NT2/D1 (cell line): ENCODE data around the gene TACC3.

Experiments used
- DNase-seq: peaks from one replicate; pipeline ENCODE4 v3.0.0-alpha.2; 2011; ENCODE audit warnings: low read depth, low spot score
- H3K27me3 ChIP-seq: 2 replicates; pipeline ENCODE4 v1.6.0; 2011; ENCODE audit warnings: mild to moderate bottlenecking; ENCODE audit not compliant: insufficient read length, insufficient read depth
- H3K36me3 ChIP-seq: 2 replicates; pipeline ENCODE4 v1.6.1; 2011; ENCODE audit warnings: mild to moderate bottlenecking, low read length, mixed read lengths; ENCODE audit not compliant: insufficient read depth, insufficient read length
- H3K4me1 ChIP-seq: 2 replicates; pipeline ENCODE4 v1.5.1; 2011; ENCODE audit not compliant: insufficient read depth, insufficient read length
- H3K4me3 ChIP-seq: 2 replicates; pipeline ENCODE4 v1.5.1; 2011; ENCODE audit warnings: low read depth; ENCODE audit not compliant: insufficient read length
- H3K9ac ChIP-seq: 2 replicates; pipeline ENCODE4 v1.6.0; 2011; ENCODE audit warnings: low read depth; ENCODE audit not compliant: insufficient read length
- H3K9me3 ChIP-seq: 2 replicates; pipeline ENCODE4 v1.5.1; 2011; ENCODE audit warnings: mild to moderate bottlenecking, low read length; ENCODE audit not compliant: insufficient read depth
- SUZ12 ChIP-seq: IDR thresholded peaks from 2 replicates; pipeline ENCODE4 v1.6.1; 2011; ENCODE audit not compliant: insufficient read length, insufficient read depth; ENCODE audit errors: extremely low read depth
- YY1 ChIP-seq: IDR thresholded peaks from 2 replicates; pipeline ENCODE4 v1.6.1; 2011; ENCODE audit not compliant: insufficient read length, insufficient read depth
- ZNF274 ChIP-seq: IDR thresholded peaks from 2 replicates; pipeline ENCODE4 v1.6.1; 2011; ENCODE audit warnings: mild to moderate bottlenecking, low read depth, low read length

The TACC3 gene

DNA sequence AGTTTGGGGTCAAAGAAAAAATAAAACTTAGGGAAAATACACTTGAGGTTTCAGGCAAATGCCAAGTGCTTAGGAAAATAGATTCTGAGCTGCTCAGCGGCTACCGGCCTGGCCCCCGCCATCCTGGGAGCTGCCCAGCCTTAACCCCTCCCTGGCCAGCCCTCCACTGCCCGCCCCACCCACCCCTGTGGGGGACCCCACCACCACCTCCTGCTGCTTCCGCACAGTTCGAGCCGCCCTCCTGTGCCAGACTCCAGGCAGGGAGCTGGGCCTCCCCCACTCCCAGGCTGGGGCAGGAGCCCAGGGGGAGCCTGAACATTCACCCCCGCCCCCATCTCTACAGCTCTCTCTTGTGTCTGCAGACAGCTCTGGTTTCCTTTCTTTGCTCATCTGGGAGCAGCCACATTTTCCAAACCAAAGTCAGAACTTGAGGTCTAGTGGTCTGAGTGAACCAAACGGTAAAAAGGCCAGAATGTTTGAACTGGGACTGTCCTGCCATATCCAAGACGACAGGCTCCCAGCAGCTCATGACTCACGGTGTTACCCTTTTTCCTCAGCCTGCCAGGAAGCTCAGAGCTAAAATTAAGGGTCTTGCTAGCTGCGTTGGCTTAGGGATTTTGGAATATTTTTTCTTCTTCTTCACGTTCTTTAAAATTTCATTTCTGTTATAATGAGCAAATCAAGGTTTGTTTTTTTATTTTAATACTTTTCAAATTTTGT, 67.1 kb downstream of the TACC3 start:
- Histone ChIP-seq H3K27me3 (peaks cover 34% of the 10 kb centered on the region), H3K4me1 (peaks cover 35% of the 10 kb centered on the region), H3K36me3 (no peaks in the 10 kb centered on the region), H3K9ac (no peak overlapping the region), H3K4me3 (no peak overlapping the region), H3K9me3 (no peaks in the 10 kb centered on the region)
- TF ChIP-seq SUZ12 = no peak
- TF ChIP-seq YY1 = no peak
- TF ChIP-seq ZNF274 = no peak
- DNase-seq = no peak

DNA sequence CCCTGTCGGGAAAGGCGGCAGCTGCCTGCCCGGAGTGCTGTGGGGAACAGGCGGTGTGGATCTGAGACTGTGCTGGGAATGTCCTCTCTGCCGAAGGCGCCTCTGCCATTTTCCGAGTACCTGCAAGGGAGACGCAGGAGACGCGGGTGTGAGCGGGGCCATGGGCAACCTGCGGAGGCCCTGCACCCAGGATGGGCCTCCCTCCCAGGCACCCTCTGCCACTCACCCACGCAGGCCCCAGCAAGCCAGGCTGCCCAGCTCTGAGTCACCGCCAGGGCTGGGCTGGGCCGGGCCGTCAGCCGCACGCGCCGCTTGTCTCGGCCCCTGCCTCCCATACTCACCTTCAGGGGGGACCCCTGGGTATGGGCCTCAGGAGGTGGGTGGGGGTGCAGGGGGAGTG, 68.2 kb downstream of the TACC3 start:
- Histone ChIP-seq H3K4me1 (peaks cover 35% of the 10 kb centered on the region), H3K4me3 (no peak overlapping the region), H3K27me3 (peaks cover 32% of the 10 kb centered on the region), H3K36me3 (no peaks in the 10 kb centered on the region), H3K9ac (no peak overlapping the region), H3K9me3 (no peaks in the 10 kb centered on the region)
- no peak for DNase-seq
- TF ChIP-seq SUZ12 (no peak), YY1 (no peak), ZNF274 (no peak)

DNA sequence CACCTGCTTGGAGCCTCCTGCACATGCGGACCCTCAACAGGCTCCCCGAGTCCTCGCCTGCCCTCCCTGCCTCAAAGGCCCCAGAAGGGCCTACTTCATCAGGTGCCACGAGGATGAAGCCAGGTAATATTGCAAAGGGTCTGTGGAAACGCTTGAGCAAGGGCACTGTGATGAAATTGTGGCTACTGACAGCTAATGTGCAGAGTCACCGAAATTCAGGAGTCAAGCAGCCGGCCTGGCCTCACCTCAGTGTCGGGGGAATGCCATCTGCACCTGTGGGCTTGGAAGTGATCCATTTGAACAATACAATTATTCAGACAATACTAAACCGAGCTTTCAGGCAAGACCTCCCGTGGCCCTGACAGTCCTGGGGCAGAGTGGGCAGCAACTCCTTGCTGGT, 68.7 kb downstream of the TACC3 start:
- Histone ChIP-seq H3K4me3 (no peak overlapping the region), H3K27me3 (peaks cover 31% of the 10 kb centered on the region), H3K9ac (no peak overlapping the region), H3K4me1 (peaks cover 35% of the 10 kb centered on the region), H3K9me3 (no peaks in the 10 kb centered on the region), H3K36me3 (no peaks in the 10 kb centered on the region)
- no peak for DNase-seq
- TF ChIP-seq SUZ12 = no peak
- no peak for TF ChIP-seq YY1
- TF ChIP-seq ZNF274 = no peak

DNA sequence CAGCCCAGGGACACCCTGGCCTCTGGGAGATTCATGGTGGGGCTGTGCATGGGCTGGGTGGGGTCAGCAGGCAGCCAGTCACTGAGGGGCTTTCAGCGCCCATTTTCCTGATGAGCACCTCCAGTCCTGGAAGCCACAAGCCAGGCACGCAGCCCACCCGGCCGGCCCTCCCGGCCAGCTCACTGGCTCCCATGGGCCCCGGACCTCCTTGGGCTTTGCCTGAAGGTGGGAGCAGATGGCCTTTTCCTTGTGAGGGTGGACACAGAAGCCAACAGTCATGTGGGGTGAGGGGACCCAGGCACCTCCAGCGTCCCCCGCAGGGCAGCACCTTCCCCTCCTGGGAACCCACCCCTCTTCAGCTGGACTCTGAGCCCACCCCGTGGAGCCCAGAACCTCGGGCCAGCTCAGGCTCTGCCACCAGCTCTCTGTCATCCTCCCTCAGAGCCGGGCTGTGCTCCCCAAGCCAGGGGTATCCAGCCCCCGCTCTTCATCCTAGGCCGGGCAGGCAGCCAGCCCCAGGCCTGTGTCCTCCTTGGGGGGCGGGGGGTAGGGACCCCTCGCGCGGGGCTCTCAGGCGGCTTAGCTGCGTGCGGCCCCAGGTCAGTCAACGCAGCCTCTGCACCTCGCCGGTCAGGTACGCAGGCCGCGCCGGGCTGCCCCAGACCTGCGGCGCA, 71.0 kb downstream of the TACC3 start:
- Histone ChIP-seq H3K4me3 (peak overlapping the region; percentile 19), H3K9ac (peak overlapping the region; percentile 74), H3K4me1 (peaks cover 49% of the 10 kb centered on the region), H3K36me3 (peaks cover 19% of the 10 kb centered on the region), H3K27me3 (peaks cover 31% of the 10 kb centered on the region), H3K9me3 (no peaks in the 10 kb centered on the region)
- DNase-seq = no peak
- TF ChIP-seq ZNF274 = no peak
- no peak for TF ChIP-seq YY1
- TF ChIP-seq SUZ12 = no peak

DNA sequence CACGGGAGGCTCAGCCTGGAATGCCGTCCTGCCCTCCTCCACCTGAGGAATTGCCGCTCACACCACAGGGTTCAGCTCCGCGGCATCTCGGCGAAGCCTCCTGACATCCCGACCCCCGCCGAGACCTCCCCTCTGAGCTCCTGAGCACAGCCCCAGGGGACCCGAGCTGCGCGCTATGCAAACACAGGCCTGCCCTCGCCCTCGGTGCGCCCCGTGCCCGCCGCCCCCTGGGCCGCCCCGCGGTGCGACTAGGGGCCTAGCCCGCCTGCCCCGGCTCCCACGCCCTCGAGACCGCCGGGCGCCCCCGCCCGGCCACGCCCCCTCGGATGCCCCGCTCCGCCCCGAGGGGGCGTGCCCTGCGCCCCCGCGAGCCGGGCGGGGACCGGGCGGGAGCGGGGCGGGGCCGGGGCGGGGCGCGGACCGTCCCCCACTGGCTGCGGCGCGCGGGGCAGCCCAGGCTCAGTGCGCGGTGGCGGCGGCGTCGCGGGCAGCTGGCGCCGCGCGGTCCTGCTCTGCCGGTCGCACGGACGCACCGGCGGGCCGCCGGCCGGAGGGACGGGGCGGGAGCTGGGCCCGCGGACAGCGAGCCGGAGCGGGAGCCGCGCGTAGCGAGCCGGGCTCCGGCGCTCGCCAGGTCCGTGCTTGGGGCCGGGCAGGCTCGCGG, 71.6 kb downstream of the TACC3 start, which contains the start of gene FGFR3:
Gene FGFR3 (plus strand): TSS at position 462 of the 664 bp plus-strand sequence. CDS start 642 bp downstream, outside the sequence.
- peak; percentile 57 for DNase-seq
- peaks cover 50% of the 10 kb centered on the region for H3K4me1 ChIP-seq
- H3K4me3 ChIP-seq = peak within 1 kb of the TSS; percentile 98
- no peaks in the 10 kb centered on the region for H3K9me3 ChIP-seq
- peaks cover 26% of the 10 kb centered on the region for H3K36me3 ChIP-seq
- no peak for TF ChIP-seq YY1
- no peak for TF ChIP-seq SUZ12
- TF ChIP-seq ZNF274 = no peak
- H3K27me3 ChIP-seq = peaks cover 31% of the 10 kb centered on the region
- H3K9ac ChIP-seq = peak within 1 kb of the TSS; percentile 100

DNA sequence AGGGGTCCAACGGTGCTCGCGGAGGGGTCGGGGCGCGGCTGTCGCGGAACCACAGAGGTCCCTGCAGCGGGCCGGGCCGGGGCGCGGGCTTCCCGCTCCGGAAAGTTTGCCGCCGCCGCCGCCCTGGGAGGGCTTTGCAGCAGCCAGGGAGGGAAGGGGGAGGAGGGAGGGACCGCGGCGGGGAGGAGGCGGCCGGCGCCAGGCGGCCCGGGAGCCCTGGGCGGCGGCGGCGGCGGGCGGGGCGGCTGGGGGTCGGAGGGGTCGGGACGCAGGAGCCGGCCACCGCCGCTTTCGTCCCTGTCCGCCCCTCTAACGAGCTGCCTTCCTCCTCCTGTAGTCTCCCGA, 72.1 kb downstream of the TACC3 start:
- Histone ChIP-seq H3K36me3 (peaks cover 28% of the 10 kb centered on the region), H3K9me3 (no peaks in the 10 kb centered on the region), H3K4me1 (peaks cover 50% of the 10 kb centered on the region), H3K9ac (peak overlapping the region; percentile 100), H3K27me3 (peaks cover 31% of the 10 kb centered on the region), H3K4me3 (peak overlapping the region; percentile 98)
- TF ChIP-seq SUZ12 = no peak
- no peak for TF ChIP-seq ZNF274
- no peak for TF ChIP-seq YY1
- DNase-seq = no peak
